MCF 10A (cell line): ENCODE results near the gene NFATC2IP. TPM values are rescaled to one million over a fixed set of nuclear protein-coding genes. Genes with fewer than 3 reads are reported as not detected.
"Not testable (repeated sequence)": the region's sequence is repeated elsewhere in the genome, so short reads cannot be mapped to it uniquely, and the experiment has no call there.

Experiments
- BruUV-seq: library from RNA; stranded (reverse); fragments of 400-500 nt; replicated peaks from 2 replicates; lab custom pipeline; 2021; lab: Mats Ljungman, UMichigan
- CTCF ChIA-PET: fragments of 300-600 bp; sonication (Branson Sonifier 250); formaldehyde crosslinking; extraction: SDS; loops from one replicate; lab custom pipeline; 2021; ENCODE audit warnings: antibody characterized with exemption, inconsistent platforms; lab: Yijun Ruan, JAX
- POLR2A ChIA-PET: fragments of 300-600, 350-650 bp; sonication (Branson Sonifier 250); formaldehyde crosslinking; extraction: SDS; loops from one replicate; lab custom pipeline; 2020; ENCODE audit warnings: antibody characterized with exemption, inconsistent platforms; lab: Yijun Ruan, JAX
- DNase-seq: peaks from one replicate; pipeline ENCODE4 v3.0.0-alpha.2; 2018; ENCODE audit not compliant: unreplicated experiment
- H3K27ac Mint-ChIP-seq: one replicate; pipeline ENCODE4 v1.8.0; 2022; ENCODE audit warnings: mild to moderate bottlenecking, low read depth, mixed read lengths; ENCODE audit not compliant: unreplicated experiment
- H3K27me3 Mint-ChIP-seq: one replicate; pipeline ENCODE4 v1.8.0; 2022; ENCODE audit warnings: mixed read lengths; ENCODE audit not compliant: insufficient read depth, unreplicated experiment
- H3K36me3 Mint-ChIP-seq: one replicate; pipeline ENCODE4 v1.8.0; 2022; ENCODE audit warnings: mild to moderate bottlenecking, moderate library complexity, mixed read lengths; ENCODE audit not compliant: insufficient read depth, unreplicated experiment
- H3K4me1 Mint-ChIP-seq: one replicate; pipeline ENCODE4 v1.8.0; 2022; ENCODE audit warnings: mixed read lengths; ENCODE audit not compliant: insufficient read depth, unreplicated experiment
- H3K4me3 Mint-ChIP-seq: one replicate; pipeline ENCODE4 v1.8.0; 2022; ENCODE audit warnings: mild to moderate bottlenecking, moderate library complexity, mixed read lengths; ENCODE audit not compliant: unreplicated experiment
- H3K9me3 Mint-ChIP-seq: one replicate; pipeline ENCODE4 v1.8.0; 2022; ENCODE audit warnings: mixed read lengths; ENCODE audit not compliant: unreplicated experiment
- intact Hi-C: fragments of 100-400 bp; cut with micrococcal nuclease; formaldehyde crosslinking; loops from 2 replicates; pipeline ENCODE4 v1.14.1; 2022
- total RNA-seq: library from RNA; stranded (reverse); gene quantifications from 2 replicates; pipeline ENCODE4 v1.2.3, GENCODE V29; 2022
- TF ChIP-seq, protein P1 (sequence below): fragments of 200-600 bp; IDR thresholded peaks from one replicate; pipeline ENCODE4 v1.8.0; 2022; ENCODE audit warnings: antibody characterized with exemption, mild to moderate bottlenecking; ENCODE audit not compliant: unreplicated experiment

The NFATC2IP gene
- total RNA-seq, 1 experiment from 2014 or later = 39.5 TPM

DNA sequence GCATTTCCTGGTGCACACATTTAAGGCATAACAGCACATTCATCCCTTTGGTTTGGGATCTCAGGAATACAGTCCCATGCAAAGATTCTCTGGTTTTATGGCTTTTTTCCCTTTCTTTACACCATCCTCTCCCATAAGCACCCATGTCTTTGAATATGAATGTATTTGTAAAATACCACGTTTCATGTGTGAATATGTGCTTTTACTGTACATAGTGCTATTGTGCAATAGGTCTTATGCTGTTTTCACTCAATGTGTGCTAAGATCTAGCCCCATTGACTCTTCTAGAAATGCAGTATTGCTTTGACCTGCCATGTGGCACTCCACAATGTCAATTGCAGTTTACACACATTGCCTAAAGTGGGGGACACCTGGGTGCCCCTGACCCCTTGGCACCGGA is 13.8 kb downstream of the NFATC2IP start:
- Mint-ChIP-seq H3K9me3 (no peaks in the 10 kb centered on the region), H3K27me3 (no peaks in the 10 kb centered on the region), H3K36me3 (peaks cover 32% of the 10 kb centered on the region), H3K4me1 (no peaks in the 10 kb centered on the region), H3K27ac (no peak overlapping the region), H3K4me3 (no peak overlapping the region)
- no peak for DNase-seq
- CTCF ChIA-PET = interaction anchor here (2.0 kb wide), 1 partner anchor 13 kb away, joined by 5 read pairs; no protein-coding TSS in a partner anchor
- intact Hi-C loops = no loop called here
- BruUV-seq = no TSS peak
- TF ChIP-seq, protein P1, sequence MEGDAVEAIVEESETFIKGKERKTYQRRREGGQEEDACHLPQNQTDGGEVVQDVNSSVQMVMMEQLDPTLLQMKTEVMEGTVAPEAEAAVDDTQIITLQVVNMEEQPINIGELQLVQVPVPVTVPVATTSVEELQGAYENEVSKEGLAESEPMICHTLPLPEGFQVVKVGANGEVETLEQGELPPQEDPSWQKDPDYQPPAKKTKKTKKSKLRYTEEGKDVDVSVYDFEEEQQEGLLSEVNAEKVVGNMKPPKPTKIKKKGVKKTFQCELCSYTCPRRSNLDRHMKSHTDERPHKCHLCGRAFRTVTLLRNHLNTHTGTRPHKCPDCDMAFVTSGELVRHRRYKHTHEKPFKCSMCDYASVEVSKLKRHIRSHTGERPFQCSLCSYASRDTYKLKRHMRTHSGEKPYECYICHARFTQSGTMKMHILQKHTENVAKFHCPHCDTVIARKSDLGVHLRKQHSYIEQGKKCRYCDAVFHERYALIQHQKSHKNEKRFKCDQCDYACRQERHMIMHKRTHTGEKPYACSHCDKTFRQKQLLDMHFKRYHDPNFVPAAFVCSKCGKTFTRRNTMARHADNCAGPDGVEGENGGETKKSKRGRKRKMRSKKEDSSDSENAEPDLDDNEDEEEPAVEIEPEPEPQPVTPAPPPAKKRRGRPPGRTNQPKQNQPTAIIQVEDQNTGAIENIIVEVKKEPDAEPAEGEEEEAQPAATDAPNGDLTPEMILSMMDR = no peak
- POLR2A ChIA-PET = no interaction called here

DNA sequence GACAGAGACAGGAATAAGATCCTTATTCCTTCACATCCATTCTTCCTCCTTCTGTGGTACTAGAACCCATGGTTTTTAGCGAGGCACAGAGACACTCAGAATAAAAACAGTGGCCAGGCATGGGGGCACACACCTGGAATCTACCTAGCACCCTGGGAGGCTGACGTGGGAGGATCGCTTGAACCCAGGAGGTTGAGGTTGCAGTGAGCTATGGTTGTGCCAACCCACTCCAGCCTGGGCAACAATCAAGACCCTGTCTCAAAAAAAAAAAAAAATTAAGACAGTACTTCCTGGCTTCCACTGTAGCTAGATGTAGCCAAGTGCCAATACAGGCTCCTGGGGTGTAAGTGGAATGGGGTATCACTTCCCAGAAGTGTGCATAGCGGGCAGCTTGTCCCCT is 16.4 kb downstream of the NFATC2IP start:
- TF ChIP-seq, protein P1 = no peak
- DNase-seq = no peak
- ChIA-PET POLR2A (interaction anchor here (1.0 kb wide), 1 partner anchor 15 kb away, joined by 3 read pairs; no protein-coding TSS in a partner anchor), CTCF (no interaction called here)
- no TSS peak for BruUV-seq
- intact Hi-C loops = no loop called here
- no peak overlapping the region for H3K27ac Mint-ChIP-seq
- no peak overlapping the region for H3K4me3 Mint-ChIP-seq
- no peaks in the 10 kb centered on the region for H3K27me3 Mint-ChIP-seq
- H3K4me1 Mint-ChIP-seq = no peaks in the 10 kb centered on the region
- peaks cover 17% of the 10 kb centered on the region for H3K36me3 Mint-ChIP-seq
- H3K9me3 Mint-ChIP-seq = no peaks in the 10 kb centered on the region

DNA sequence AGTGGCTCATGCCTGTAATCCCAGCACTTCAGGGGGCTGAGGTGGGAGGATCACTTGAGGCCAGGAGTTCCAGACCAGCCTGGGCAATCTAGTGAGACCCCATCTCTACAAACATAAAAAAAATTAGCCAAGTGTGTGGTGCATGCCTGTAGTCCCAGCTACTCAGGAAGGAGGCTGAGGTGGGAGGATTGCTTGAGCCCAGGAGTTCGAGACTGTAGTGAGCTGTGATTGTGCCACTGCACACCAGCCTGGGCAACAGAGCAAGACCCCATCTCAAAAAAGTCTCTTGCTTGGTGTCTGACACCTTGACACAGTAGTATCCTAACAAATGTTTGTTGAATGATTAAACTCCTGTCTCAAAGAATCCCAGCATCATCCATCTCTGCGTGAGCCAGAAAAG is 19.0 kb downstream of the NFATC2IP start:
- POLR2A ChIA-PET = interaction anchor here (0.9 to 1.4 kb wide), 2 partner anchors 12 to 19 kb away, joined by 3 to 5 read pairs; partner anchors contain the start of gene NFATC2IP

DNA sequence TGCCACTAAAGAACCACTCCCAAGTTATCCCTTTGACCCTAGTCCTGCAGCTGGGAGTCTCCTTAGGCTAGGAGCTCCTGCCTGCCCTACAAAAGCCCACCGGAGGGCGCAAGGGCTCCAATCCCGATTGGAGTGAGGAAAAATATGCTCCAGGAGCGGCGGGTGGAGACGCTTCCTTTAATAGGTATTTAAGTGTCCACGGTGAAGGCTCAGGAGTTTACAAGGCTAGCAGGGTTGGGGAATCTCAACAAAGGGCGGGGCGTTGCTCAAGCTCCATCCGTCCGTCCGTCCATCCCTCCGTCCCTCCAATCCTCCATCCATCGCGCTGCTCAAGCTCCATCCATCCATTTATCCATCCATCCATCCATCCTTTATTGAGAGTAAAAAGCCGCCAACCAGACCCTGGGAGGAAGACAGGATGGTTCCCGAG is 23.3 kb downstream of the NFATC2IP start:
- H3K27ac Mint-ChIP-seq = peak overlapping the region; percentile 96
- ChIA-PET CTCF (interaction anchor here (0.6 to 1.4 kb wide), 13 partner anchors 9 to 364 kb away, joined by 3 to 6 read pairs (median 3); partner anchors contain the start of gene LAT), POLR2A (interaction anchor here (0.6 to 2.9 kb wide), 16 partner anchors 8 to 1813 kb away, joined by 3 to 30 read pairs (median 4); partner anchors contain the start of genes ATXN2L, CLN3, NFATC2IP and ZNF629)
- peaks cover 15% of the 10 kb centered on the region for H3K36me3 Mint-ChIP-seq
- H3K4me3 Mint-ChIP-seq = peak overlapping the region; percentile 95
- no peaks in the 10 kb centered on the region for H3K27me3 Mint-ChIP-seq
- intact Hi-C loops = loop anchor here (2.0 kb wide), 1 partner anchor 23 kb away; the partner anchor contains the start of gene NFATC2IP
- BruUV-seq = TSS peak; percentile 94
- TF ChIP-seq, protein P1 = peak; percentile 61
- DNase-seq = peak; percentile 71
- H3K4me1 Mint-ChIP-seq = peaks cover 12% of the 10 kb centered on the region
- H3K9me3 Mint-ChIP-seq = no peaks in the 10 kb centered on the region

More for the DNA sequence above, 19.0 kb downstream of the NFATC2IP start:
- intact Hi-C loops, H3K4me1 Mint-ChIP-seq, H3K4me3 Mint-ChIP-seq, H3K27me3 Mint-ChIP-seq, H3K27ac Mint-ChIP-seq, BruUV-seq, DNase-seq, H3K9me3 Mint-ChIP-seq: not testable (repeated sequence)
- peaks cover 16% of the 10 kb centered on the region for H3K36me3 Mint-ChIP-seq
- CTCF ChIA-PET = interaction anchor here (0.8 kb wide), 1 partner anchor 9 kb away, joined by 3 read pairs; no protein-coding TSS in a partner anchor
